Brain microvascular endothelial cell (primary cell): ENCODE results near the gene OTOS.

ENCODE experiments used
- DNase-seq: peaks from one replicate; pipeline ENCODE4 v3.0.0-alpha.2; 2020
- H3K27ac ChIP-seq: fragments of 250-450 bp; sonication (Bioruptor Pico); 2 replicates; pipeline ENCODE4 v1.5.1; 2020; ENCODE audit warnings: mild to moderate bottlenecking, moderate library complexity
- H3K27me3 ChIP-seq: fragments of 250-450 bp; sonication (Bioruptor Pico); replicated peaks from 2 replicates; pipeline ENCODE4 v1.5.1; 2020; ENCODE audit warnings: mild to moderate bottlenecking
- H3K36me3 ChIP-seq: fragments of 250-450 bp; sonication (Bioruptor Pico); replicated peaks from 2 replicates; pipeline ENCODE4 v1.5.1; 2020; ENCODE audit warnings: mild to moderate bottlenecking
- H3K4me3 ChIP-seq: 2 replicates; pipeline ENCODE4 v1.5.1; 2011; ENCODE audit warnings: low read depth, mild to moderate bottlenecking, control low read depth, low read length, moderate library complexity
- in situ Hi-C: cut with HindIII; loops from 2 replicates; pipeline ENCODE4 v1.10.0; 2017; ENCODE audit warnings: low sequenced_read_pairs, low pct_ligation_motif_present
- TF ChIP-seq, protein P1 (sequence below): IDR thresholded peaks from 2 replicates; pipeline ENCODE4 v1.5.1; 2011; ENCODE audit warnings: low read depth, mild to moderate bottlenecking, moderate library complexity, low read length, control low read depth, inconsistent platforms; ENCODE audit errors: missing control alignments

Gene OTOS

DNA sequence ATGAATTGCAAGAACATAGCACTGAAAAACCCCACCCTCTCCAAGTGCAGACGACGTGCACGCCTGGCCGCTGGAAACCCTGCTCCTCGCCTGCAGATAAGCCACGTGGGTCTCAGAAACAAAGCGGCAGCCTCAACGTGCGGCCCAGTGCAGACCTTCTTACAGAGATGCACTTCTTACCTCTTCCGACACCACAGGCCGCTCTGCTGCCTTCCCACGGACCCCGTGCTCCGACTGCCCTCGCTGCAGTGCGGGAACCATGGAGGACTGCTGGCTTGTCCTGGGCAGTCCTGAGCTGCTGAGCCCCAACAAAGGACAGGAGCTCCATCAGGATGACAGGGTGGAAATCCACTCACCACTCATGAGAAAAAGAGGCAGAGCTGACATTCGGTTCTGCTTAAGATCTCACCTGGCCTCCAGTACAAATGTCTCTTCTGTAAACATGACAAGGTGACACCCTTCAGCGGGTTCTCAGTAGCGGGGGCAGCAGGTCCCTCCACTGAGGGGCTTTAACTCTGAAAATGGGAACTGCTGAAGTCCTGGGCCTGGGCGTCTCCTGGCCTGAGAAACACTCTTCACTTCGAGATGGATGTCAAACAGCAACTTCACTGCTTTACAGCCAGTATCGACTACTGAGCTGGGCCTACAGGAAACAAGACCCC, 10.6 kb downstream of the OTOS start:
- no peak overlapping the region for H3K27ac ChIP-seq
- H3K4me3 ChIP-seq, result no peak overlapping the region
- in situ Hi-C loops, result no loop called here
- DNase-seq, result no peak
- no peaks in the 10 kb centered on the region for H3K27me3 ChIP-seq
- TF ChIP-seq, protein P1, sequence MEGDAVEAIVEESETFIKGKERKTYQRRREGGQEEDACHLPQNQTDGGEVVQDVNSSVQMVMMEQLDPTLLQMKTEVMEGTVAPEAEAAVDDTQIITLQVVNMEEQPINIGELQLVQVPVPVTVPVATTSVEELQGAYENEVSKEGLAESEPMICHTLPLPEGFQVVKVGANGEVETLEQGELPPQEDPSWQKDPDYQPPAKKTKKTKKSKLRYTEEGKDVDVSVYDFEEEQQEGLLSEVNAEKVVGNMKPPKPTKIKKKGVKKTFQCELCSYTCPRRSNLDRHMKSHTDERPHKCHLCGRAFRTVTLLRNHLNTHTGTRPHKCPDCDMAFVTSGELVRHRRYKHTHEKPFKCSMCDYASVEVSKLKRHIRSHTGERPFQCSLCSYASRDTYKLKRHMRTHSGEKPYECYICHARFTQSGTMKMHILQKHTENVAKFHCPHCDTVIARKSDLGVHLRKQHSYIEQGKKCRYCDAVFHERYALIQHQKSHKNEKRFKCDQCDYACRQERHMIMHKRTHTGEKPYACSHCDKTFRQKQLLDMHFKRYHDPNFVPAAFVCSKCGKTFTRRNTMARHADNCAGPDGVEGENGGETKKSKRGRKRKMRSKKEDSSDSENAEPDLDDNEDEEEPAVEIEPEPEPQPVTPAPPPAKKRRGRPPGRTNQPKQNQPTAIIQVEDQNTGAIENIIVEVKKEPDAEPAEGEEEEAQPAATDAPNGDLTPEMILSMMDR, result no peak
- peaks cover 50% of the 10 kb centered on the region for H3K36me3 ChIP-seq

DNA sequence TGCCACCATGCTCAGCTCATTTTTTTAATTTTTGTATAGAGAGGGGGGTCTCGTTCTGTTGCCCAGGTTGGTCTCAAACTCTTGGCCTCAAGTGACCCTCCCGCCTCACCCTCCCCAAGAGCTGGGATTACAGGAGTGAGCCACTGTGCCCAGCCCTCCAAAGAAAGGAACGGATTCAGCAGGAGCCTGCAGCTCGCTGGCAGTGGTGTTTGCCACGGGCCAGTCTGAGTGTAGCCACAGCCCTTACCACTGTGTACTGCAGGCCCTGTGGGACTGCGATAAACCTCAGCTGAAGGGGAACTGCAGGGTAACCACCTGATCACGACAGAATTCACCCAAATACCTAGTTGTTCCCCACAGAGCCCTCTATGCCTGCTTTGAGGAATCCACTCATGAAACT, 11.1 kb downstream of the OTOS start:
- no peak overlapping the region for H3K27ac ChIP-seq
- H3K27me3 ChIP-seq, result no peaks in the 10 kb centered on the region
- TF ChIP-seq, protein P1, result no peak
- H3K4me3 ChIP-seq, result no peak overlapping the region
- H3K36me3 ChIP-seq, result peaks cover 50% of the 10 kb centered on the region
- no peak for DNase-seq
- in situ Hi-C loops, result no loop called here

DNA sequence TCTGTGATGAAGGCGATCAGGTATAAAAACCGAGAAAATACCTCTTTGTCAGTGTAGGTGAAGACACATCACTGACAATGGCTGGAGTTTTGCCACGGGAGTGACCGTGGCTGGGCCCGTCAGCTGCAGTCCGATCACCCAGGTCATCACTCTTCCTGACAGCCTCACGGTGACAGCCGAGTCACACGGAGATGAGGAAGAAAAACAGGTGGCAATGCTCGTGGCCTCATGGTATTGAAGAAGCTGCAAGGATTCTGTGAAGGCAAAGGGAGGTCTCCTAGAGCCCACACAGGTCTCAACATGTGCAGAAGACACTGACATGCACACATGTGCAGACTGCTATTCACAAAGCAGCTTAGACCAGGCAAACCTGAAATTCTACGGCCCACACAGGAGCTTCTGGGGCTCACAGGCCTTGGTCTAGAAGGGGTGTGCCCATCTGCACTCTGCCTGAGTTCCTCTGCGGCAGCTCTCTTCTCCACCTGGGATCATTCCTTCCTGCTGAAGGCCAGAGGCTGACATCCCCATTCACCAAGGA, 11.8 kb downstream of the OTOS start:
- H3K36me3 ChIP-seq, result peaks cover 50% of the 10 kb centered on the region
- TF ChIP-seq, protein P1, result no peak
- H3K27ac ChIP-seq, result no peak overlapping the region
- DNase-seq, result no peak
- no peak overlapping the region for H3K4me3 ChIP-seq
- in situ Hi-C loops, result no loop called here
- no peaks in the 10 kb centered on the region for H3K27me3 ChIP-seq

DNA sequence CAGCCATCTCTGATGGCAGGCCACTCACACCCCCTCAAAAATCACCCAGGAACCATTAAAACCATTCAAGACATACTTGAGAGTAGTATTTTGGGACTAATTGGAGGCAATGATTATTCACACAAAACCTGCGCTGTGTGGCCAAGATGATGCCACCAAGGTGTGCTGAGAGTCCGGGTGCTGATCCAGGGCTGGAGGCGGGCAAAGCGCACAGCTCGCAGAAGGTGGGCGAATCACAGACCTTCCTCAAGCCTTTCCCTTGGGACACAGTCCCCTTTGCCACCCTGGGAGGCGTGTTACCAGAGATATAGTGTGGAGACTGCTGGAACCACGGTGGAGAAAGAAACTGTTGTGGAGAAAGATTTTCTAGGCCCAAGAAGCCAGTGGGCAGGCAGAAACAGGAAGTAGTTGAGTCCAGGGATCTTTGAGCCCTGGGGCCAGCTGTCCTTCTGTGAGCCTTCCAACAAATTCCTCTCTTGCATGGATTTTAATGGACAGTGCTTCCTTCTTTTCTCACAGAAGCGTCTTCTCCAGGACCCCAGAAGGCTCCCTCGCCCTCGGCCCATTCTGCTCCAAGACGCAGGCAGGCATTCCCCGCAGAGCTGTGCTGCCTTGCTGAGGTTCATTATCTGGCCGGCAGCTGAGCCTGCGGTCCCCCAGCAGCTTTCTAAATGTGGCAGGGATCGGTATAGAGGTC, 12.4 kb downstream of the OTOS start:
- no peak for DNase-seq
- TF ChIP-seq, protein P1, result no peak
- no peak overlapping the region for H3K27ac ChIP-seq
- H3K36me3 ChIP-seq, result peaks cover 50% of the 10 kb centered on the region
- in situ Hi-C loops, result no loop called here
- H3K4me3 ChIP-seq, result no peak overlapping the region
- H3K27me3 ChIP-seq, result no peaks in the 10 kb centered on the region

DNA sequence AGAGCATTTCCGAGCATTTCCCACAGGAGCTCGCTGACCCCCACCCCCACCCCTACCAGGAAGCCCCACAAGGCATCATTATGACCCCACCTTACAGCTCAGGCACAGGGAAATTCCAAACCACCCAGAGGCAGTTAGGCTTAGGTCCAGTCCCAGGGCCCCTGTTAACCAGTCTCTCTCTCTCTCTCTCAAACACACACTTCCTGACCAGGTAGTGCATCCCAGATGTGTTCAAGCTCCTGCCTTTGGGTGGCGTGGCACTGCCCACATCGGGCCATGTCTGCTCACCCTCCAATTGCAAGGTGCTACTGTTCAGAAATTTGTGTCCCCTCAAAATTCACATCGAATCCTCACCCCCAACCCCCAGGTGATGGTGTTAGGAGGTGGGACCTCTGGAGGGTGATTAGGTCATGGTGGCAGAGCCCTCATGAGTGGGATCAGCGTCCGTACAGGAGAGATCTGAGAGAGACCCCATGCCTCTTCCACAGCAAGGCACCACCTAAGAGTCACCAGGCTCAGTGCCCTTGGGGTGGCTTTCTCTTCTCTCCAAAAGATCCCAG, 13.2 kb downstream of the OTOS start:
- in situ Hi-C loops, result no loop called here
- Histone ChIP-seq H3K27ac (no peak overlapping the region), H3K27me3 (no peaks in the 10 kb centered on the region), H3K4me3 (no peak overlapping the region), H3K36me3 (peaks cover 43% of the 10 kb centered on the region)
- TF ChIP-seq, protein P1, result no peak
- DNase-seq, result no peak
